PC-3 (cell line): ENCODE measurements around the gene CPA2.

Source experiments
- EZH2 ChIP-seq: fragments of 300-600 bp; sonication (generic); IDR thresholded peaks from one replicate; pipeline ENCODE4 v1.6.1; 2017; ENCODE audit warnings: antibody characterized with exemption, mild to moderate bottlenecking, low read length; ENCODE audit not compliant: unreplicated experiment
- EZH2phosphoT487 ChIP-seq: fragments of 300-600 bp; sonication (generic); IDR thresholded peaks from 2 replicates; pipeline ENCODE4 v1.6.1; 2018; ENCODE audit warnings: mild to moderate bottlenecking, antibody characterized with exemption, low read length, borderline replicate concordance
- TF ChIP-seq, protein P1 (sequence below): fragments of 300-600 bp; sonication (generic); conservative IDR thresholded peaks from 2 replicates; pipeline ENCODE4 v1.5.1; 2017; ENCODE audit warnings: antibody characterized with exemption, low read depth, mild to moderate bottlenecking, low read length

DNA sequence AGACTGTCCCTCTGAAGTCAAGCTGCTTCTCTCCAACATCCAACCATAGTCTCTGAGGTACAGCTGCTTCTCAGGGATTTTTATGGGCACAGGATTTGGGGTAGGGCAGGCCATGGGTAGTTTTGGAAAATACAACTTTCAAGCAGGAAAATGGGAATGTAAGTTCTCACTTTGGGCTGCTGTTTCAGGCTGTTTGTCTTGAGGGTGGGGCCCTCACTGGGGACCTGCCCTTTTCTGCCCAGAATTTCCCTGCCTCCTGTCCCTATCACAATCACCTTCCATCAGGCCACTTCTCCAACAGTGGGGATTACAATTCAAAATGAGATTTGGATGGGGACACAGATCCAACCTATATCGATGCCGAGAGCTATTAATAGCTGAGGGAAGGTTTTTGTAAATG, 34.5 kb upstream of the CPA2 start:
- TF ChIP-seq, protein P1, sequence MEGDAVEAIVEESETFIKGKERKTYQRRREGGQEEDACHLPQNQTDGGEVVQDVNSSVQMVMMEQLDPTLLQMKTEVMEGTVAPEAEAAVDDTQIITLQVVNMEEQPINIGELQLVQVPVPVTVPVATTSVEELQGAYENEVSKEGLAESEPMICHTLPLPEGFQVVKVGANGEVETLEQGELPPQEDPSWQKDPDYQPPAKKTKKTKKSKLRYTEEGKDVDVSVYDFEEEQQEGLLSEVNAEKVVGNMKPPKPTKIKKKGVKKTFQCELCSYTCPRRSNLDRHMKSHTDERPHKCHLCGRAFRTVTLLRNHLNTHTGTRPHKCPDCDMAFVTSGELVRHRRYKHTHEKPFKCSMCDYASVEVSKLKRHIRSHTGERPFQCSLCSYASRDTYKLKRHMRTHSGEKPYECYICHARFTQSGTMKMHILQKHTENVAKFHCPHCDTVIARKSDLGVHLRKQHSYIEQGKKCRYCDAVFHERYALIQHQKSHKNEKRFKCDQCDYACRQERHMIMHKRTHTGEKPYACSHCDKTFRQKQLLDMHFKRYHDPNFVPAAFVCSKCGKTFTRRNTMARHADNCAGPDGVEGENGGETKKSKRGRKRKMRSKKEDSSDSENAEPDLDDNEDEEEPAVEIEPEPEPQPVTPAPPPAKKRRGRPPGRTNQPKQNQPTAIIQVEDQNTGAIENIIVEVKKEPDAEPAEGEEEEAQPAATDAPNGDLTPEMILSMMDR = no peak
- TF ChIP-seq EZH2 (no peak), EZH2phosphoT487 (no peak)
